T-helper 2 cell (primary cell): ENCODE measurements around the gene LIMCH1.

ENCODE experiments used
- DNase-seq, 5 experiments: peaks; one replicate each; pipeline versions ENCODE4 v3.0.0 to v3.0.0-alpha.2; 2012 to 2022

The LIMCH1 gene

GRCh38 chr4:41571422-41571821, 33.5 kb downstream of the LIMCH1 start:
- DNase-seq, result no peak

- no peak for DNase-seq
These were observed 34.6 kb downstream of the LIMCH1 start for GRCh38 chr4:41572516-41572915.

GRCh38 chr4:41572956-41573355, 35.0 kb downstream of the LIMCH1 start:
- DNase-seq, result no peak

- DNase-seq, result no peak
These were observed 35.6 kb downstream of the LIMCH1 start for GRCh38 chr4:41573502-41574001.

GRCh38 chr4:41575207-41575606, 37.2 kb downstream of the LIMCH1 start:
- no peak for DNase-seq

- DNase-seq, result no peak
These were observed 37.7 kb downstream of the LIMCH1 start for GRCh38 chr4:41575665-41576064.

GRCh38 chr4:41579043-41579442, 41.1 kb downstream of the LIMCH1 start:
- no peak for DNase-seq

- DNase-seq, result no peak
These were observed 41.6 kb downstream of the LIMCH1 start for GRCh38 chr4:41579526-41579925.

GRCh38 chr4:41580007-41580406, 42.0 kb downstream of the LIMCH1 start:
- no peak for DNase-seq

GRCh38 chr4:41586675-41587225, 48.8 kb downstream of the LIMCH1 start:
- no peak for DNase-seq

GRCh38 chr4:41587286-41587685, 49.3 kb downstream of the LIMCH1 start:
- no peak for DNase-seq

GRCh38 chr4:41590591-41590990, 52.6 kb downstream of the LIMCH1 start:
- no peak for DNase-seq

GRCh38 chr4:41594432-41594831, 56.5 kb downstream of the LIMCH1 start:
- no peak for DNase-seq

GRCh38 chr4:41597494-41597893, 59.5 kb downstream of the LIMCH1 start:
- DNase-seq, result no peak

- DNase-seq, result no peak
These were observed 60.6 kb downstream of the LIMCH1 start for GRCh38 chr4:41598580-41598979.

- DNase-seq, result no peak
These were observed 61.3 kb downstream of the LIMCH1 start for GRCh38 chr4:41599192-41599786.

GRCh38 chr4:41600243-41600912, 62.4 kb downstream of the LIMCH1 start:
- DNase-seq, result no peak

GRCh38 chr4:41601025-41601424, 63.1 kb downstream of the LIMCH1 start:
- DNase-seq, result no peak

- DNase-seq, result no peak
These were observed 64.2 kb downstream of the LIMCH1 start for GRCh38 chr4:41602113-41602512.

GRCh38 chr4:41602886-41603498, 65.0 kb downstream of the LIMCH1 start:
- DNase-seq, result no peak

- no peak for DNase-seq
These were observed 71.9 kb downstream of the LIMCH1 start for GRCh38 chr4:41609851-41610250.

- no peak for DNase-seq
These were observed 72.5 kb downstream of the LIMCH1 start for GRCh38 chr4:41610474-41610873.

GRCh38 chr4:41611124-41611838, 73.3 kb downstream of the LIMCH1 start:
- no peak for DNase-seq
